Measurements from ENCODE around the gene RAB40C. TPM values are rescaled to one million over a fixed set of nuclear protein-coding genes. Genes with fewer than 3 reads are reported as not detected.

RAB40C gene
- total RNA-seq, 8 experiments from 2014 or later: 9.3 to 23.8 (median 17.1) TPM

- 40 to 100% (median 60%) methylated on average over 1 to 3 of the region's 21 CpGs; no CpG with 5 or more reads in 7 of the 10 experiments for WGBS, 10 experiments
- H3K27ac ChIP-seq: no peak overlapping the region
- H3K4me1 ChIP-seq (replicated peaks in 1 of 2): peaks cover 17 to 20% of the 10 kb centered on the region in 2 donors
- in situ Hi-C loops (cut with MboI; ENCODE audit: low pct_unique_long_range_greater_than_20kb in 2 of 9, low sequenced_read_pairs in 9 of 9, unreplicated experiment in 9 of 9): no loop called here
- ATAC-seq (replicated peaks in 6 of 8): no peak
- H3K4me3 ChIP-seq: no peak overlapping the region
Measured at GRCh38 chr16:582614-583331, 7.1 kb upstream of the RAB40C start.

GRCh38 chr16:583470-583814 lies 6.4 kb upstream of the RAB40C start:
- ATAC-seq (replicated peaks in 6 of 8): peak in 6 of 8 experiments; percentile 2 to 54 (median 47)
- Histone ChIP-seq H3K4me3 (no peak overlapping the region), H3K27ac (peak overlapping the region in 1 of 2 donors; percentile 20), H3K4me1 (replicated peaks in 1 of 2) (peaks cover 22 to 26% of the 10 kb centered on the region in 2 donors)
- WGBS, 10 experiments: 31% methylated on average over 5 of the region's 16 CpGs; no CpG with 5 or more reads in 9 of the 10 experiments
- in situ Hi-C loops (cut with MboI; ENCODE audit: low pct_unique_long_range_greater_than_20kb in 2 of 9, low sequenced_read_pairs in 9 of 9, unreplicated experiment in 9 of 9): no loop called here

DNA sequence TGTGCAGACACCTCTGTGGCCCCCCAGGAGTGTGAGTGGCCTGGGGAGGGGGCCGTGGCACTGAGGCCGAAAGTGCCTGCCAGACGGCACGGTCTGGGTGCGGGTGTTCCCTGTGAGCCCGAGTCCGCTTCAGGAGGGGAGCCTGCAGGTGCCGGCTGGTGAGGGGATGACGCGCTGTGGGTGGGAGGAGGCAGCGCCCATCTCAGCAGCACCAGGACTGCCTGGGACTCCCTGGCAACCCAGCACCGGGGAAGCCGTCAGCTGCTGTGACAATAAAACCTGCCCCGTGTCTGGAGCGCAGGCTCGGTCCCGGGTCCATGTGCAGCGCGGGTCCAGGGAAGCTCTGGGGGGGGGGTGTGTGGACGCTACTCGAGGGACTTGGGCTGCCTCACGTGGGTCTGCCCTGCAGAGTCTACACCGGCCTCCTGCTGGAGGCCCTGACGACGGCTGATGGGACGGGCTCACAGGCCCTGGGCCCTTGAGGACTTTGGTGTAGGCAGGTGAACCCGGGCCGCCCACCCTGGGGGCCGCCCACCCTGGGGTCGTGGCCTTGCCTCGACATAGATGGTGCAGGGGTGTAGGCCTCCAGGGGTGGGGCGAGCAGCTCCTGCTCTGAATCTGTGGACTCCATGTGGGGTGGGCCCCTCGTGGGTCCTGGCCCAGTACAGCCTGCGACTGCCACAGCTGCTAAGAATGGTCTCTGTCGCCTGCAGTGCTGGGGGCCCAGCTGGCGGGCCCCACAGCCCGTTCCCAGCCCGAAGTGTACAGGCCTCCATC lies 5.9 kb upstream of the RAB40C start:
- H3K4me3 ChIP-seq: no peak overlapping the region
- in situ Hi-C loops (cut with MboI; ENCODE audit: low pct_unique_long_range_greater_than_20kb in 2 of 9, low sequenced_read_pairs in 9 of 9, unreplicated experiment in 9 of 9): no loop called here
- H3K27ac ChIP-seq: peak overlapping the region in 1 of 2 donors; percentile 20
- WGBS, 10 experiments: 39% methylated on average over 4 of the region's 38 CpGs; no CpG with 5 or more reads in 9 of the 10 experiments
- peak in 6 of 8 experiments; percentile 16 to 70 (median 66) for ATAC-seq (replicated peaks in 6 of 8)
- peaks cover 22 to 25% of the 10 kb centered on the region in 2 donors for H3K4me1 ChIP-seq (replicated peaks in 1 of 2)

GRCh38 chr16:585351-585750 lies 4.5 kb upstream of the RAB40C start:
- 20 to 33% methylated on average over 1 to 2 of the region's 10 CpGs; no CpG with 5 or more reads in 8 of the 10 experiments for WGBS, 10 experiments
- Histone ChIP-seq H3K4me1 (replicated peaks in 1 of 2) (peaks cover 22 to 23% of the 10 kb centered on the region in 2 donors), H3K4me3 (no peak overlapping the region), H3K27ac (no peak overlapping the region)
- no peak for ATAC-seq (replicated peaks in 6 of 8)
- in situ Hi-C loops (cut with MboI; ENCODE audit: low pct_unique_long_range_greater_than_20kb in 2 of 9, low sequenced_read_pairs in 9 of 9, unreplicated experiment in 9 of 9): no loop called here

DNA sequence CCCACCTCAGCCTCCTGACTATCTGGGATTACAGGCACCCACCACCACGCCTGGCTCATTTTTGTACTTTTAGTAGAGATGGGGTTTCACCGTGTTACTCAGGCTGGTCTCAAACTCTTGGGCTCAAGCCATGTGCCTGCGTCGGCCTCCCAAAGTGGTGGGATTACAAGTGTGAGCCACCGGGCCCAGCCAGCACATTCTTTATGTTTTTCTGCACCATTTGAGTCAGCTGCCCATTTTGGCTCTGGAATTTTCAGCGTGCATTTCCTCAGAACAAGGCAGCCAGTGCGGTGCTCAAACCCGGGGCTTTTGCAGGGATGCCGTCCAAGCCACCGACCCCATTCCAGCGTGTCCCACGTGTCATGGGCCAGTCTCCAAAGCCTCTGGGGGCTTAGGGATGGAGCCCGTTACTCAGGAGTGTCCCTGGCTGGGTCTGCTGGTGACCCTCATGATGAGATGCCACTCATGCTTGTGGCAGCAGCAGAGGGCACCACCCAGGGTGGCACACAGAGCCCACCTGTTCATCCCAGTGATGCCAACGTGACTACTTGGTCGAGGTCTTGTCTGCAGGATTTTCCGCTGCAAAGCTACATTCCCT lies 3.7 kb upstream of the RAB40C start:
- ATAC-seq (replicated peaks in 6 of 8): no peak
- Histone ChIP-seq H3K4me1 (replicated peaks in 1 of 2) (peaks cover 27 to 28% of the 10 kb centered on the region in 2 donors), H3K4me3 (no peak overlapping the region), H3K27ac (no peak overlapping the region)
- in situ Hi-C loops (cut with MboI; ENCODE audit: low pct_unique_long_range_greater_than_20kb in 2 of 9, low sequenced_read_pairs in 9 of 9, unreplicated experiment in 9 of 9): no loop called here
- WGBS, 10 experiments: 7 to 100% (median 39%) methylated on average over 1 to 11 of the region's 16 CpGs; no CpG with 5 or more reads in 3 of the 10 experiments

DNA sequence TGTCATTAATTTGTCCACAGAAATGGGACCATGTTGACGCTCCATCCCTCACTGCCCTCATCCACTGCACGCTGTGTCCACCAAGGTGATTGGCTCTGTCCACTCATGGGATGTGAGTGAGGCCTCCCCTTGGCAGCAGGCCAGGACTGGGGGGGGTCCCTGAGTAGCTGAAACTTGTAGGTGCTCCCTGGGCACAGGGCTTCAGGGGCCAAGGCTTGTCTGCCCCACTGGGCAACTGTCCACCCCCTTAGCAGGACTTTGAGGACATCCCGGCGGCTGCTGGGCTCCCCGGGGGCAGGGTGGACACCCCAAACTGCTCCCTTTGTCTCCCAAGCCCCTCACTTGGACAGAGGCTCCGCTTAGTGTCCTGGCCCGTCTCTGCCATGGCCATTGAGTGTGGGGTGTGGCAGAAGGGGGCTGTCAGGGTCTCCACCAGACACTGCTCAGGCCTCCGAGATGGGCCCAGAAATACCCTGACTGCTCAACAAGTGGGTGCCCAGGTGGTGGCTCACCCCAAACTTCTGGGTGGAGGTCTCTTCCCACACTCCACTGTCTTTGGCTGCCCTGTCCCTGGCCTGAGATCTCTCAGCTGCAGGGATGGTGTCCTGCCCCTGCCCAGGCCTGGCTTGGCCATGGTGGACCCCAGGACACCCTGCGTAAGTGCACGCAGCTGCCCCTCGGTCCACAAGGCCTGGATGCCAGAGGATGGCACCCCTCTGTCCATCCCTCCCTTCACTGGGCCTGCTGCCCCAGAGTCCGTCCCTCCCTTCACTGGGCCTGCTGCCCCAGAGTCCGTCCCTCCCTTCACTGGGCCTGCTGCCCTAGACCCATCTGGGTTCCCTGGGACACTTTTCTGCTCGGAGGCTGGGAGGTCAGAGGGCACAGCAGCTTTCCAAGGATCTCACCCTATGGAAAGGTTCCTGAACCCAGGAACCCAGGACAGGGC lies 2.9 kb upstream of the RAB40C start:
- no peak overlapping the region for H3K4me3 ChIP-seq
- H3K27ac ChIP-seq: no peak overlapping the region
- in situ Hi-C loops (cut with MboI; ENCODE audit: low pct_unique_long_range_greater_than_20kb in 2 of 9, low sequenced_read_pairs in 9 of 9, unreplicated experiment in 9 of 9): no loop called here
- WGBS, 10 experiments: 50 to 80% (median 62%) methylated on average over 1 to 2 of the region's 14 CpGs; no CpG with 5 or more reads in 6 of the 10 experiments
- peaks cover 27 to 28% of the 10 kb centered on the region in 2 donors for H3K4me1 ChIP-seq (replicated peaks in 1 of 2)
- no peak for ATAC-seq (replicated peaks in 6 of 8)

DNA sequence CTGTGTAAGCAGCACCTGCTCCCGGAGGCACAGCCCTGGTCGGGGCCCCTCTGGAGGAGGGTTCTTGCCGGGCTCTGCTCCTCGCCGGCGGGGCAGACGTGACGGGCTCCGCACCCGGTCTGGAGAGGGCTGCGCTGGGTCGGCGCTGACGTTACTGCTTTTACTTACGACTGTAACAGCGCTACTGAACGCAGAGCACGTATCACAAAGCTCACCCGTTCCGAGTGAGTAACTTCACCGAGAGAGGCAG lies 1.3 kb upstream of the RAB40C start:
- peak in 7 of 8 experiments; percentile 1 to 12 (median 4) for ATAC-seq (replicated peaks in 6 of 8)
- H3K4me1 ChIP-seq (replicated peaks in 1 of 2): peaks cover 20 to 22% of the 10 kb centered on the region in 2 donors
- peak overlapping the region; percentile 69 to 96 (median 90) for H3K4me3 ChIP-seq
- in situ Hi-C loops (cut with MboI; ENCODE audit: low pct_unique_long_range_greater_than_20kb in 2 of 9, low sequenced_read_pairs in 9 of 9, unreplicated experiment in 9 of 9): no loop called here
- WGBS, 10 experiments: 0 to 3% (median 0%) methylated on average over 2 to 7 of the region's 21 CpGs; no CpG with 5 or more reads in 6 of the 10 experiments
- peak overlapping the region; percentile 99 for H3K27ac ChIP-seq

DNA sequence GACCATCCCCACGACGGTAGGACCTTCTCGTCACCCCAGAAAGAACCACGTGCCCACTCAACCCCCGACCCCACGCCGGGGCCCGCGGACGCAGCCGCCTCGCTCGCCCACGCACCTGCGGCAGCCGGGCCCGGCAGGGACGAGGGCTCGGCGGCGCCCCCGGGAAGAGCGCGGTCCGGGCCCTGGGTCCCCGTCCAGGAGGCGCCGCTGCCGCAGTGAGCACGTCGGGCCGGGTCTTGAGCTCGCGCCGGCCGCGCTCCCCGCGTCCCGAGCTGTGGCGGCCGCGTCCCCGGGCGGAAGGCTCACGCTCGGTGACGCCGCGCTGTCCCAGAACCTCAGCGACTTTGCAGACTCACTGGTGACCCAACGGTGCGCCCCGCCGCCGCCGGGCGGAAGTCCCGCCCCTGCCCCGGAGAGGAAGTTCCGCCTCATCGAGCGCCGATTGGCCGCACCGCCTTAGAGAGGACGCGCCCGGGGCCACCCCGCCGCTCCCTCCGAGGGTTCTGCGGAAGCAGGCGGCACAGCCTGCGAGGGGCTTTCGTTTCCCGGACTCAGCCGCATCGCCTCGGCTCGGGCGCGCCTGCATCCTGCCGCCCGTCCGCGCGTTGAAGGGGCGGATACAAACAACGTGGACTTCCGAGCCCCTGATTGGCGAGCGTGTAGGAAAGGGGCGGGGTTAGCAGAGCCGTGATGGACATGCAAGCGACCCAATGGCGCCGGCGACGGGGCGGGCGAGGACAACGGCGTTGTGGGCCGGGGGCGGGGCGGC lies 793 bp upstream of the RAB40C start:
- Histone ChIP-seq H3K4me3 (peak overlapping the region; percentile 69 to 96 (median 90)), H3K27ac (peak overlapping the region; percentile 99), H3K4me1 (replicated peaks in 1 of 2) (peaks cover 15 to 17% of the 10 kb centered on the region in 2 donors)
- in situ Hi-C loops (cut with MboI; ENCODE audit: low pct_unique_long_range_greater_than_20kb in 2 of 9, low sequenced_read_pairs in 9 of 9, unreplicated experiment in 9 of 9): no loop called here
- peak; percentile 67 to 83 (median 78) for ATAC-seq (replicated peaks in 6 of 8)
- WGBS, 10 experiments: 0 to 3% (median 0%) methylated on average over 5 to 10 of the region's 107 CpGs; no CpG with 5 or more reads in 7 of the 10 experiments

GRCh38 chr16:590188-590814 lies 435 bp downstream of the RAB40C start:
- peaks cover 12 to 14% of the 10 kb centered on the region in 2 donors for H3K4me1 ChIP-seq (replicated peaks in 1 of 2)
- peak overlapping the region; percentile 69 to 96 (median 90) for H3K4me3 ChIP-seq
- 0% methylated on average over 1 to 2 of the region's 71 CpGs; no CpG with 5 or more reads in 6 of the 10 experiments for WGBS, 10 experiments
- in situ Hi-C loops (cut with MboI; ENCODE audit: low pct_unique_long_range_greater_than_20kb in 2 of 9, low sequenced_read_pairs in 9 of 9, unreplicated experiment in 9 of 9): no loop called here
- H3K27ac ChIP-seq: peak overlapping the region; percentile 57 to 99
- ATAC-seq (replicated peaks in 6 of 8): peak in 3 of 8 experiments; percentile 5 to 8 (median 8)

GRCh38 chr16:590815-591200 lies 942 bp downstream of the RAB40C start:
- in situ Hi-C loops (cut with MboI; ENCODE audit: low pct_unique_long_range_greater_than_20kb in 2 of 9, low sequenced_read_pairs in 9 of 9, unreplicated experiment in 9 of 9): no loop called here
- Histone ChIP-seq H3K4me3 (peak overlapping the region; percentile 69 to 96 (median 90)), H3K27ac (peak overlapping the region in 1 of 2 donors; percentile 99), H3K4me1 (replicated peaks in 1 of 2) (peaks cover 12 to 14% of the 10 kb centered on the region in 2 donors)
- no peak for ATAC-seq (replicated peaks in 6 of 8)
- WGBS, 10 experiments: 0 to 100% (median 43%) methylated on average over 1 to 8 of the region's 10 CpGs; no CpG with 5 or more reads in 4 of the 10 experiments

GRCh38 chr16:591231-591630 lies 1.4 kb downstream of the RAB40C start:
- in situ Hi-C loops (cut with MboI; ENCODE audit: low pct_unique_long_range_greater_than_20kb in 2 of 9, low sequenced_read_pairs in 9 of 9, unreplicated experiment in 9 of 9): no loop called here
- Histone ChIP-seq H3K27ac (no peak overlapping the region), H3K4me3 (peak overlapping the region in 4 of 5 donors; percentile 86 to 96 (median 92)), H3K4me1 (replicated peaks in 1 of 2) (peaks cover 12 to 14% of the 10 kb centered on the region in 2 donors)
- WGBS, 10 experiments: 73 to 100% (median 90%) methylated on average over 1 to 6 of the region's 8 CpGs; no CpG with 5 or more reads in 4 of the 10 experiments
- ATAC-seq (replicated peaks in 6 of 8): no peak
